Measurements from ENCODE around the gene ABCC4. TPM values are rescaled to one million over a fixed set of nuclear protein-coding genes. Genes with fewer than 3 reads are reported as not detected.

ABCC4 gene
- total RNA-seq, 1 donor from 2014 or later: 21.8 TPM

GRCh38 chr13:94978516-94978915 is 322.7 kb downstream of the ABCC4 start:
- no peak for DNase-seq (ENCODE audit: low read depth, low spot score)
- TF ChIP-seq CTCF (conservative IDR thresholded peaks at IDR 0.05): no peak
- no peaks in the 10 kb centered on the region for H3K36me3 Mint-ChIP-seq (ENCODE audit: low read depth)
- H3K9me3 Mint-ChIP-seq: no peaks in the 10 kb centered on the region
- peaks cover 3% of the 10 kb centered on the region for H3K4me1 Mint-ChIP-seq
- no peaks in the 10 kb centered on the region for H3K27me3 Mint-ChIP-seq (ENCODE audit: low read depth)
- H3K27ac Mint-ChIP-seq (ENCODE audit: unreplicated experiment): no peak overlapping the region
- no peak overlapping the region for H3K4me3 Mint-ChIP-seq

GRCh38 chr13:94974015-94974951 is 327.0 kb downstream of the ABCC4 start:
- no peak for DNase-seq (ENCODE audit: low read depth, low spot score)
- no peaks in the 10 kb centered on the region for H3K36me3 Mint-ChIP-seq (ENCODE audit: low read depth)
- no peak for TF ChIP-seq CTCF (conservative IDR thresholded peaks at IDR 0.05)
- no peaks in the 10 kb centered on the region for H3K9me3 Mint-ChIP-seq
- H3K4me1 Mint-ChIP-seq: peaks cover 5% of the 10 kb centered on the region
- H3K27me3 Mint-ChIP-seq (ENCODE audit: low read depth): peaks cover 8% of the 10 kb centered on the region
- H3K27ac Mint-ChIP-seq (ENCODE audit: unreplicated experiment): no peak overlapping the region
- no peak overlapping the region for H3K4me3 Mint-ChIP-seq

GRCh38 chr13:94972262-94972661 is 329.0 kb downstream of the ABCC4 start:
- Mint-ChIP-seq H3K4me3 (no peak overlapping the region), H3K9me3 (no peaks in the 10 kb centered on the region), H3K36me3 (ENCODE audit: low read depth) (no peaks in the 10 kb centered on the region), H3K4me1 (peaks cover 14% of the 10 kb centered on the region), H3K27me3 (ENCODE audit: low read depth) (peaks cover 18% of the 10 kb centered on the region), H3K27ac (ENCODE audit: unreplicated experiment) (no peak overlapping the region)
- TF ChIP-seq CTCF (conservative IDR thresholded peaks at IDR 0.05): no peak
- no peak for DNase-seq (ENCODE audit: low read depth, low spot score)
